Pancreas (tissue), 10 donors: Measurements from ENCODE around the gene AK9. TPM values are rescaled to one million over a fixed set of nuclear protein-coding genes. Genes with fewer than 3 reads are reported as not detected.

ENCODE experiments used
- ATAC-seq, 4 donors: fragments of 200-7000 bp; cut with Tn5 transposase; one replicate each; pipeline versions ENCODE4 v1.8.0 to v1.9.1; 2020; ENCODE audit warnings: mild to moderate bottlenecking in 4 of 4, moderate library complexity in 4 of 4
- DNase-seq, 6 donors: peaks; one replicate each; pipeline ENCODE4 v3.0.0-alpha.2; 2020
- FAIRE-seq: peaks from 2 replicates; lab custom pipeline; 2012; peaks lifted over from hg19 to GRCh38; lab: Jason Lieb, UNC
- H3K27ac ChIP-seq, 4 donors: fragments of 200-600 bp; sonication (generic); 1 replicate in 3 of 4; 2 replicates in 1 of 4; pipeline versions ENCODE4 v1.5.0 to v1.8.0; 2020
- H3K27me3 ChIP-seq, 4 donors: fragments of 200-600 bp; one replicate each; pipeline ENCODE4 v1.8.0; 2021
- H3K36me3 ChIP-seq, 3 donors: fragments of 200-600 bp; sonication (generic) in 1 of 3; one replicate each; pipeline versions ENCODE4 v1.5.0 to v1.8.0; 2020 to 2021
- H3K4me1 ChIP-seq, 3 donors: fragments of 200-600 bp; one replicate each; pipeline ENCODE4 v1.8.0; 2021
- H3K4me3 ChIP-seq, 4 donors: fragments of 200-600 bp; sonication (generic) in 2 of 4; one replicate each; pipeline versions ENCODE4 v1.5.0 to v1.8.0; 2020 to 2021
- H3K9me3 ChIP-seq, 4 donors: fragments of 200-600 bp; one replicate each; pipeline ENCODE4 v1.8.0; 2021
- CTCF ChIP-seq, 4 donors: fragments of 200-600 bp; sonication (generic) in 3 of 4; IDR thresholded peaks; one replicate each; pipeline versions ENCODE4 v1.5.0 to v1.8.0; 2021; ENCODE audit warnings: antibody characterized with exemption in 4 of 4
- whole genome bisulfite sequencing, 2 donors: extraction: QIAGEN DNeasy Blood & Tissue Kit; methylation state at CpG; one replicate each; pipeline ENCODE4 v1.1.7; 2013; 5-methylcytosine and 5-hydroxymethylcytosine counted together
- intact Hi-C, 3 donors: fragments of 100-400 bp; cut with DNase I; formaldehyde crosslinking; loops; one replicate each; pipeline versions ENCODE4 v1.11.1 to v1.14.2; 2022
- polyA plus RNA-seq, 2 donors: library from polyadenylated mRNA; stranded (reverse); fragments of 200-250 nt; gene quantifications; one replicate each; pipeline ENCODE4 v1.2.3, GENCODE V29; 2013
- total RNA-seq, 6 donors: library from RNA; stranded (reverse); fragmentation: NEBNext Ultra II Directional in 4 of 6; extraction: Animal tissue kit (Norgen Biotek cat#: 25700) in 4 of 6; gene quantifications; one replicate each; pipeline versions ENCODE4 v1.2.1 to v1.2.4, GENCODE V29; 2021 to 2023
- donor health status: healthy with polysubstance abuse.
- donor health status: DM: no; HTN: no; CAD: no; lungs with moderate emphysema.
- donor health status: DM: no; HTN: no; CAD: no.
- donor health status: control.
- donor health status: control.
- donor health status: Bipolar disorder and iron deficiency.
- donor health status: DM: yes; HTN: yes; CAD: no.
- donor health status: DM: no; HTN: no; CAD: no.
- donor health status: DM: no; HTN: no; CAD: no.
- donor health status: DM: yes; HTN: yes; CAD: no.

AK9 gene
- total and polyA plus RNA-seq, 8 donors: 2.0 to 6.0 (median 3.6) TPM

GRCh38 chr6:109506314-109506713, 184.7 kb downstream of the AK9 start:
- no peaks in the 10 kb centered on the region for H3K9me3 ChIP-seq
- H3K36me3 ChIP-seq: no peaks in the 10 kb centered on the region
- H3K27ac ChIP-seq: no peak overlapping the region
- H3K27me3 ChIP-seq: no peaks in the 10 kb centered on the region
- WGBS, 2 donors: 86 to 94% methylated on average over 2 of the region's 2 CpGs
- FAIRE-seq: no peak
- intact Hi-C loops: no loop called here
- DNase-seq: no peak
- no peak for ATAC-seq
- no peak for TF ChIP-seq CTCF (IDR thresholded peaks at IDR 0.05)
- no peak overlapping the region for H3K4me3 ChIP-seq
- no peaks in the 10 kb centered on the region for H3K4me1 ChIP-seq

DNA sequence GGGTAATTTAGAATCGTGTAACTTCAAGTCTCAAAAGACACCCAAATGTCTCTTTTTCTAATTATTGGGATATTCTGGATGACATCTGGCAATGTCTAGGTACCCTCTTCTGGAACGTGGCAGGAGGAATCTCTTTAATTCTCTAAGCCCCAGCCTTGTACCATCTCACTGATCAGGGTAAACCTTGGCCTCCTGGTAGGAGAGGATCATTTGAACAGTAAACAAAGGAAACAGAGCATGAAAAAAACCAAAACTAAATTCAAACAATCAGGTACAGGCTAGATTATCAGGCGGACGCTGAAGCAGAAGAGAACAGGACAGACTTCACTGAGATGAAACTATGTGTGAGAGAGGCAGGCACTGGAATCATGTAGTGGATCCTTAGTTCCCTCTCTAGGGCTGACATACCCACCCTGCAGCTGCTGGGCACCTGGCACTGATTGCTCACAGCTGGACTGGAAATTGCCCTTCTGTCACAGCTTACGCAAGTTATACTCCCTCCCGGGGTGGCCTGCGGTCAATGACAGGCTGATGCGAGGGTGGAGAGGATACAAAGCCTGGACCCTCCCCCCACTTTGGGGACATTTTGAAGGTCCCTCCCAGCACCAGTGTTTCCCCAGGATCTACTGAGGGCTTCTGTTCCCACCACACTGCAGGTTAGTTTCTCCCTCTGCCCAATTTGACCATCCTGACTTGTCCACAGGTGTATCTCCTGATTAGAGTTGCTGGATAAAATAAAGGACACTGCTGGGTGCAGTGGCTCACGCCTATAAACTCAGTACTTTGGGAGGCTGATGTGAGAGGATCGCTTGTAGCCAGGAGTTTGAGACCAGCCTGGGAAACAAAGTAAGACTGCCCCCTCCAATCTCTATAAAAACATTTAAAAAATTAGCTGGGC, 187.4 kb downstream of the AK9 start:
- TF ChIP-seq CTCF (IDR thresholded peaks at IDR 0.05): no peak
- H3K27me3 ChIP-seq: no peaks in the 10 kb centered on the region
- H3K36me3 ChIP-seq: no peaks in the 10 kb centered on the region
- intact Hi-C loops: no loop called here
- no peak overlapping the region for H3K27ac ChIP-seq
- no peak for DNase-seq
- H3K4me3 ChIP-seq: no peak overlapping the region
- no peaks in the 10 kb centered on the region for H3K9me3 ChIP-seq
- no peaks in the 10 kb centered on the region for H3K4me1 ChIP-seq
- ATAC-seq: peak in 2 of 4 donors; percentile 44 to 57
- WGBS, 2 donors: 79 to 80% methylated on average over 10 of the region's 10 CpGs
- no peak for FAIRE-seq

DNA sequence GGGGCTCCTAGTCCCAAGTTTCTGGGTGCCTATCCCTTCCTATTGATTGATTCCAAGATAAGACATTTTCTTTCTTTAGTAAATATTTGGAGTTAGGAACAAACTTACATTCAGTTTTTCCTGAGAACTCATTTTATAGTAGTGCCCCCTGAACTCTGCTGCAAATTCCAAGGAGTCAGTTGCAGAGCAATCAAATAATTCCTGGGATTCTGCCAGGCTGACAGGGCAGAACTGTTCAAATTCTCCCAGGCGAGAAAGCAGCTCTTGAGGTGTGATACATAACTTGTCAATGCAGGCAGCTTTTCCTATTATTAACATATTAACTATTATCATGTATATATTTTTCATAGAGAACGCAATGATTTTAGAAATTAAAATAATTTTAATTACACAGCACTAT, 192.1 kb downstream of the AK9 start:
- intact Hi-C loops: no loop called here
- DNase-seq: no peak
- Histone ChIP-seq H3K27me3 (no peaks in the 10 kb centered on the region), H3K27ac (no peak overlapping the region), H3K4me1 (no peaks in the 10 kb centered on the region), H3K36me3 (no peaks in the 10 kb centered on the region), H3K4me3 (no peak overlapping the region), H3K9me3 (no peaks in the 10 kb centered on the region)
- no peak for ATAC-seq
- no peak for TF ChIP-seq CTCF (IDR thresholded peaks at IDR 0.05)
- 63 to 74% methylated on average over 2 of the region's 2 CpGs for WGBS, 2 donors
- no peak for FAIRE-seq

- Histone ChIP-seq H3K27me3 (no peaks in the 10 kb centered on the region), H3K4me3 (no peak overlapping the region), H3K9me3 (no peaks in the 10 kb centered on the region), H3K27ac (no peak overlapping the region), H3K36me3 (no peaks in the 10 kb centered on the region), H3K4me1 (no peaks in the 10 kb centered on the region)
- 89 to 95% methylated on average over 4 of the region's 4 CpGs for WGBS, 2 donors
- intact Hi-C loops: no loop called here
- no peak for DNase-seq
- no peak for ATAC-seq
- no peak for FAIRE-seq
- no peak for TF ChIP-seq CTCF (IDR thresholded peaks at IDR 0.05)
These were observed 192.9 kb downstream of the AK9 start for GRCh38 chr6:109498052-109498451.
